GM12878 (cell line): Measurements from ENCODE around the gene SULT1C3.

ENCODE experiments used
- BACH1 ChIP-seq: fragments of 450-650 bp; IDR thresholded peaks from 2 replicates; pipeline ENCODE4 v1.6.1; 2017; ENCODE audit warnings: mild to moderate bottlenecking, borderline replicate concordance
- CBFB ChIP-seq: IDR thresholded peaks from 2 replicates; pipeline ENCODE4 v1.6.1; 2016; ENCODE audit warnings: antibody characterized with exemption, low read depth
- CEBPB ChIP-seq, 2 experiments: fragments of 150-350 bp in 1 of 2; IDR thresholded peaks; 2 replicates each; pipeline ENCODE4 v1.6.1; 2012 to 2014; ENCODE audit warnings: low read depth in 2 of 2, low read length in 2 of 2, borderline replicate concordance in 1 of 2, inconsistent platforms in 1 of 2
- CTCF ChIP-seq, 3 experiments: IDR thresholded peaks in 2 of 3; conservative IDR thresholded peaks in 1 of 3; 2 replicates each; pipeline ENCODE4 v1.5.1; 2011; ENCODE audit warnings: low read depth in 3 of 3, low read length in 3 of 3, mild to moderate bottlenecking in 3 of 3, control low read depth in 2 of 3, moderate library complexity in 2 of 3, inconsistent platforms in 1 of 3, mixed read lengths in 1 of 3; ENCODE audit not compliant: control insufficient read depth in 2 of 3, insufficient read depth in 1 of 3; ENCODE audit errors: extremely low read depth in 1 of 3
- E4F1 ChIP-seq: fragments of 450-650 bp; IDR thresholded peaks from 2 replicates; pipeline ENCODE4 v1.6.1; 2018; ENCODE audit warnings: borderline replicate concordance, mild to moderate bottlenecking; ENCODE audit not compliant: partially characterized antibody
- HDAC2 ChIP-seq: fragments of 200-600 bp; sonication (generic); IDR thresholded peaks from 2 replicates; pipeline ENCODE4 v1.6.1; 2017
- JUND ChIP-seq: IDR thresholded peaks from 2 replicates; pipeline ENCODE4 v1.6.1; 2012; ENCODE audit warnings: low read depth, mild to moderate bottlenecking, low read length, improper control_type of control experiment, moderate library complexity
- MXI1 ChIP-seq: fragments of 150-350 bp; IDR thresholded peaks from 2 replicates; pipeline ENCODE4 v1.6.1; 2011; ENCODE audit warnings: low read depth, mild to moderate bottlenecking, inconsistent platforms, low read length, improper control_type of control experiment
- POLR2A ChIP-seq: IDR thresholded peaks from 2 replicates; pipeline ENCODE4 v1.6.1; 2011; ENCODE audit warnings: low read depth, mild to moderate bottlenecking, low read length
- POLR2AphosphoS5 ChIP-seq: IDR thresholded peaks from 2 replicates; pipeline ENCODE4 v1.6.1; 2011; ENCODE audit warnings: mild to moderate bottlenecking, low read length, inconsistent platforms
- RAD21 ChIP-seq: IDR thresholded peaks from 2 replicates; pipeline ENCODE4 v1.6.1; 2011; ENCODE audit warnings: mild to moderate bottlenecking, low read depth, low read length, moderate library complexity; ENCODE audit not compliant: insufficient read depth
- RBBP5 ChIP-seq: fragments of 200-600 bp; sonication (generic); conservative IDR thresholded peaks from 2 replicates; pipeline ENCODE4 v1.6.1; 2016
- RFX5 ChIP-seq: IDR thresholded peaks from 2 replicates; pipeline ENCODE4 v1.6.1; 2011; ENCODE audit warnings: low read depth, low read length, improper control_type of control experiment
- SIN3A ChIP-seq: IDR thresholded peaks from 2 replicates; pipeline ENCODE4 v1.6.1; 2012; ENCODE audit warnings: low read depth, low read length, improper control_type of control experiment

- TF ChIP-seq CEBPB (IDR thresholded peaks at IDR 0.05; ENCODE audit: borderline replicate concordance in 1 of 2, low read depth in 2 of 2, low read length in 2 of 2) (no peak), HDAC2 (no peak), CBFB (no peak), RFX5 (no peak), SIN3A (no peak), RAD21 (no peak), JUND (no peak), E4F1 (no peak), POLR2A (no peak), CTCF (IDR thresholded peaks at IDR 0.05 in 2 of 3, conservative IDR thresholded peaks at IDR 0.05 in 1 of 3; ENCODE audit: control insufficient read depth in 2 of 3, extremely low read depth in 1 of 3, insufficient read depth in 1 of 3, low read depth in 3 of 3, low read length in 3 of 3) (no peak), POLR2AphosphoS5 (no peak), BACH1 (no peak), RBBP5 (no peak), MXI1 (no peak)
Observed at GRCh38 chr2:108297436-108298141, 57.8 kb downstream of the SULT1C3 start.
